H1 (cell line): ENCODE measurements around the gene RASD2. TPM values are rescaled to one million over a fixed set of nuclear protein-coding genes. Genes with fewer than 3 reads are reported as not detected.

Experiments used
- CTCF ChIA-PET: fragments of 300-600 bp; sonication (Branson Sonifier 250); formaldehyde crosslinking; loops from one replicate; lab custom pipeline; 2021; ENCODE audit not compliant: partially characterized antibody; lab: Charles Lee
- POLR2A ChIA-PET: fragments of 300-600 bp; sonication (Branson Sonifier 250); formaldehyde crosslinking; loops from one replicate; lab custom pipeline; 2021; ENCODE audit warnings: inconsistent platforms; ENCODE audit not compliant: partially characterized antibody; lab: Charles Lee
- DNase-seq, 2 experiments: peaks; one replicate each; pipeline versions ENCODE4 v3.0.0 to v3.0.0-alpha.2; 2010 to 2022; ENCODE audit warnings: low spot score in 2 of 2, low read depth in 1 of 2, mixed read lengths in 1 of 2
- FAIRE-seq: peaks from 2 replicates; lab custom pipeline; 2011; peaks lifted over from hg19 to GRCh38; lab: Jason Lieb, UNC
- H2AFZ ChIP-seq: 2 replicates; pipeline ENCODE4 v1.8.1; 2012; ENCODE audit warnings: low read length, inconsistent platforms
- H2AK5ac ChIP-seq: 2 replicates; pipeline ENCODE4 v1.6.1; 2013; ENCODE audit warnings: low read depth, low read length
- H2BK120ac ChIP-seq: replicated peaks from 2 replicates; pipeline ENCODE3; 2013; ENCODE audit warnings: low read depth, low read length, inconsistent platforms
- H2BK12ac ChIP-seq: 2 replicates; pipeline ENCODE4 v1.6.1; 2013; ENCODE audit warnings: low read depth, low read length
- H2BK15ac ChIP-seq: 2 replicates; pipeline ENCODE4 v1.6.1; 2013; ENCODE audit warnings: low read length
- H2BK20ac ChIP-seq: 2 replicates; pipeline ENCODE4 v1.6.1; 2013; ENCODE audit warnings: low read length
- H2BK5ac ChIP-seq: 2 replicates; pipeline ENCODE4 v1.6.1; 2013; ENCODE audit warnings: low read depth, low read length
- H3K14ac ChIP-seq: 2 replicates; pipeline ENCODE4 v1.6.1; 2013; ENCODE audit warnings: inconsistent platforms; ENCODE audit not compliant: insufficient read length
- H3K18ac ChIP-seq: 2 replicates; pipeline ENCODE4 v1.6.1; 2013; ENCODE audit warnings: low read length; ENCODE audit errors: extremely low read depth
- H3K23ac ChIP-seq: 2 replicates; pipeline ENCODE4 v1.6.1; 2013; ENCODE audit warnings: inconsistent platforms; ENCODE audit not compliant: insufficient read length
- H3K23me2 ChIP-seq: 2 replicates; pipeline ENCODE4 v1.6.1; 2013; ENCODE audit warnings: low read depth, low read length
- H3K27ac ChIP-seq: 2 replicates; pipeline ENCODE4 v1.6.1; 2011; ENCODE audit warnings: low read depth, low read length, inconsistent platforms
- H3K27me3 ChIP-seq, 4 experiments: replicated peaks in 1 of 4; 1 replicate in 1 of 4; 2 replicates in 3 of 4; pipeline versions ENCODE4 v1.6.1 to v1.8.1; 2011 to 2013; ENCODE audit warnings: low read length in 3 of 4, mild to moderate bottlenecking in 3 of 4, inconsistent platforms in 2 of 4, mixed read lengths in 2 of 4, moderate library complexity in 1 of 4; ENCODE audit not compliant: control insufficient read depth in 3 of 4, insufficient read depth in 3 of 4; ENCODE audit errors: extremely low read depth in 1 of 4
- H3K36me3 ChIP-seq, 4 experiments: 2 replicates each; pipeline versions ENCODE4 v1.6.1 to v1.8.1; 2011 to 2013; ENCODE audit warnings: mild to moderate bottlenecking in 4 of 4, low read length in 3 of 4, moderate library complexity in 2 of 4, control low read depth in 1 of 4, inconsistent platforms in 1 of 4; ENCODE audit not compliant: insufficient read depth in 4 of 4, control insufficient read depth in 2 of 4
- H3K4ac ChIP-seq: replicated peaks from 2 replicates; pipeline ENCODE3; 2013; ENCODE audit warnings: low read length, low read depth, mixed read lengths, inconsistent platforms; ENCODE audit not compliant: insufficient read length
- H3K4me1 ChIP-seq, 4 experiments: replicated peaks in 1 of 4; 1 replicate in 1 of 4; 2 replicates in 3 of 4; pipeline versions ENCODE4 v1.6.1 to v1.8.1; 2011 to 2013; ENCODE audit warnings: low read length in 3 of 4, inconsistent platforms in 2 of 4, mixed read lengths in 1 of 4; ENCODE audit not compliant: insufficient read depth in 4 of 4, control insufficient read depth in 3 of 4
- H3K4me2 ChIP-seq, 2 experiments: 2 replicates each; pipeline versions ENCODE4 v1.6.1 to v1.8.1; 2011 to 2013; ENCODE audit warnings: low read depth in 2 of 2, low read length in 2 of 2, control low read depth in 1 of 2, inconsistent platforms in 1 of 2, mild to moderate bottlenecking in 1 of 2; ENCODE audit not compliant: insufficient read depth in 1 of 2
- H3K4me3 ChIP-seq, 4 experiments: fragments of 200-600, 300-600 bp in 1 of 4; sonication (generic), shearing (Covaris generic), sonication (Bioruptor Twin) in 1 of 4; 2 replicates each; pipeline versions ENCODE4 v1.5.1 to v1.8.1; 2011 to 2016; ENCODE audit warnings: low read length in 4 of 4, low read depth in 3 of 4, control low read depth in 2 of 4, inconsistent platforms in 2 of 4, mild to moderate bottlenecking in 2 of 4, mixed read lengths in 1 of 4, moderate library complexity in 1 of 4; ENCODE audit not compliant: insufficient read depth in 2 of 4; ENCODE audit errors: extremely low read depth in 1 of 4
- H3K56ac ChIP-seq: replicated peaks from 2 replicates; pipeline ENCODE3; 2013; ENCODE audit warnings: low read depth, mild to moderate bottlenecking, mixed read lengths, low read length, inconsistent platforms; ENCODE audit not compliant: insufficient read length
- H3K79me1 ChIP-seq: 2 replicates; pipeline ENCODE4 v1.6.1; 2013; ENCODE audit warnings: low read depth, low read length, control low read depth
- H3K79me2 ChIP-seq, 2 experiments: 2 replicates each; pipeline versions ENCODE4 v1.6.1 to v1.8.1; 2012 to 2013; ENCODE audit warnings: low read length in 2 of 2, mild to moderate bottlenecking in 2 of 2, inconsistent platforms in 1 of 2; ENCODE audit not compliant: insufficient read depth in 2 of 2, control insufficient read depth in 1 of 2
- H3K9ac ChIP-seq, 4 experiments: replicated peaks in 1 of 4; 1 replicate in 1 of 4; 2 replicates in 3 of 4; pipeline versions ENCODE4 v1.6.1 to v1.8.1; 2011 to 2013; ENCODE audit warnings: low read depth in 3 of 4, low read length in 3 of 4, control low read depth in 2 of 4, mild to moderate bottlenecking in 2 of 4, moderate library complexity in 2 of 4, inconsistent platforms in 1 of 4; ENCODE audit errors: extremely low read depth in 1 of 4
- H3K9me3 ChIP-seq, 2 experiments: 2 replicates each; pipeline versions ENCODE4 v1.6.1 to v1.8.1; 2012 to 2013; ENCODE audit warnings: mild to moderate bottlenecking in 2 of 2, moderate library complexity in 2 of 2, control low read depth in 1 of 2, inconsistent platforms in 1 of 2, low read depth in 1 of 2, low read length in 1 of 2, mixed read lengths in 1 of 2; ENCODE audit not compliant: insufficient read depth in 2 of 2
- H4K20me1 ChIP-seq, 2 experiments: replicated peaks in 1 of 2; 2 replicates each; pipeline versions ENCODE3 to v1.8.1; 2011 to 2013; ENCODE audit warnings: inconsistent platforms in 2 of 2, low read length in 2 of 2, mild to moderate bottlenecking in 1 of 2; ENCODE audit not compliant: insufficient read depth in 2 of 2, control insufficient read depth in 1 of 2
- H4K5ac ChIP-seq: 2 replicates; pipeline ENCODE4 v1.6.1; 2013; ENCODE audit warnings: low read length, low read depth, mixed read lengths, inconsistent platforms; ENCODE audit not compliant: insufficient read length
- H4K8ac ChIP-seq: 2 replicates; pipeline ENCODE4 v1.8.0; 2013; ENCODE audit warnings: mild to moderate bottlenecking, moderate library complexity, low read length, inconsistent platforms; ENCODE audit not compliant: insufficient read depth; ENCODE audit errors: extremely low read depth
- H4K91ac ChIP-seq: replicated peaks from 2 replicates; pipeline ENCODE3; 2013; ENCODE audit warnings: low read length, mixed read lengths, inconsistent platforms; ENCODE audit not compliant: insufficient read length
- ATF3 ChIP-seq: IDR thresholded peaks from 2 replicates; pipeline ENCODE4 v1.6.1; 2011; ENCODE audit warnings: low read depth, mild to moderate bottlenecking, low read length; ENCODE audit not compliant: insufficient read depth
- CBX8 ChIP-seq: fragments of 300-800, 300-1000 bp; sonication (generic); IDR thresholded peaks from 2 replicates; pipeline ENCODE4 v1.7.1; 2016; ENCODE audit warnings: low read depth, low read length, borderline replicate concordance
- EGR1 ChIP-seq: IDR thresholded peaks from 2 replicates; pipeline ENCODE4 v1.6.1; 2011; ENCODE audit warnings: low read depth, low read length, borderline replicate concordance
- EZH2 ChIP-seq: fragments of 200-600 bp; sonication (generic); IDR thresholded peaks from 2 replicates; pipeline ENCODE4 v1.7.1; 2012; ENCODE audit warnings: low read depth, mild to moderate bottlenecking, moderate library complexity, low read length, inconsistent platforms; ENCODE audit not compliant: severe bottlenecking
- HDAC6 ChIP-seq: IDR thresholded peaks from one replicate; pipeline ENCODE4 v1.7.1; 2012; ENCODE audit warnings: low read depth, mild to moderate bottlenecking, inconsistent platforms, low read length, moderate library complexity
- JUN ChIP-seq: IDR thresholded peaks from 2 replicates; pipeline ENCODE4 v1.6.1; 2011; ENCODE audit warnings: low read depth, mild to moderate bottlenecking, improper control_type of control experiment, low read length
- KDM1A ChIP-seq: fragments of 200-600, 300-600 bp; sonication (generic); IDR thresholded peaks from 2 replicates; pipeline ENCODE4 v1.7.1; 2016; ENCODE audit warnings: mild to moderate bottlenecking, low read length, borderline replicate concordance
- RXRA ChIP-seq: IDR thresholded peaks from 2 replicates; pipeline ENCODE4 v1.6.1; 2011; ENCODE audit warnings: low read depth, mild to moderate bottlenecking, low read length, moderate library complexity; ENCODE audit not compliant: insufficient read depth
- SIN3A ChIP-seq, 2 experiments: IDR thresholded peaks in 1 of 2; conservative IDR thresholded peaks in 1 of 2; 2 replicates each; pipeline ENCODE4 v1.6.1; 2011 to 2012; ENCODE audit warnings: low read length in 2 of 2, improper control_type of control experiment in 1 of 2, low read depth in 1 of 2, mild to moderate bottlenecking in 1 of 2
- SP1 ChIP-seq: IDR thresholded peaks from 2 replicates; pipeline ENCODE4 v1.6.1; 2011; ENCODE audit warnings: low read depth, low read length
- TBP ChIP-seq: IDR thresholded peaks from 2 replicates; pipeline ENCODE4 v1.6.1; 2011; ENCODE audit warnings: low read depth, low read length, improper control_type of control experiment
- whole genome bisulfite sequencing, 2 experiments: shearing (Covaris generic) in 1 of 2; methylation state at CpG; one replicate each; pipeline versions ENCODE4 v1.1.6 to v1.1.7; 2013 to 2015; ENCODE audit warnings: low lambda C conversion rate in 2 of 2, mixed read lengths in 2 of 2, inconsistent platforms in 1 of 2, low coverage in 1 of 2, missing lambda C conversion rate in 1 of 2; ENCODE audit not compliant: insufficient replicate concordance in 2 of 2, insufficient coverage in 1 of 2, insufficient read length in 1 of 2; ENCODE audit errors: extremely low coverage in 1 of 2, missing lambda C conversion rate in 1 of 2; 5-methylcytosine and 5-hydroxymethylcytosine counted together
- polyA plus RNA-seq, 7 experiments: library from polyadenylated mRNA; depleted of rRNA in 3 of 7; stranded (reverse) in 5 of 7; unstranded in 2 of 7; fragments of >200 nt in 5 of 7; fragments of 200-250 nt in 2 of 7; gene quantifications; 1 replicate in 5 of 7; 2 replicates in 1 of 7; 4 replicates in 1 of 7; pipeline versions ENCODE4 v1.2.1 to v1.2.3, GENCODE V29; 2011 to 2013; ENCODE audit warnings: missing spikeins in 2 of 7, mixed read lengths in 2 of 7
- total RNA-seq: library from RNA; stranded (reverse); fragmentation: NEBNext Ultra II Directional; extraction: Animal tissue kit (Norgen Biotek cat#: 25700); gene quantifications from 2 replicates; pipeline ENCODE4 v1.2.1, GENCODE V29; 2021
- TF ChIP-seq, protein P1 (sequence below): IDR thresholded peaks from 2 replicates; pipeline ENCODE4 v1.6.1; 2012; ENCODE audit warnings: inconsistent platforms

Gene RASD2
- total and polyA plus RNA-seq, 2 of the 8 experiments (the other 6 are each of a cell fraction or from before 2014, with no cell fraction given): 1.9 to 5.1 TPM

DNA sequence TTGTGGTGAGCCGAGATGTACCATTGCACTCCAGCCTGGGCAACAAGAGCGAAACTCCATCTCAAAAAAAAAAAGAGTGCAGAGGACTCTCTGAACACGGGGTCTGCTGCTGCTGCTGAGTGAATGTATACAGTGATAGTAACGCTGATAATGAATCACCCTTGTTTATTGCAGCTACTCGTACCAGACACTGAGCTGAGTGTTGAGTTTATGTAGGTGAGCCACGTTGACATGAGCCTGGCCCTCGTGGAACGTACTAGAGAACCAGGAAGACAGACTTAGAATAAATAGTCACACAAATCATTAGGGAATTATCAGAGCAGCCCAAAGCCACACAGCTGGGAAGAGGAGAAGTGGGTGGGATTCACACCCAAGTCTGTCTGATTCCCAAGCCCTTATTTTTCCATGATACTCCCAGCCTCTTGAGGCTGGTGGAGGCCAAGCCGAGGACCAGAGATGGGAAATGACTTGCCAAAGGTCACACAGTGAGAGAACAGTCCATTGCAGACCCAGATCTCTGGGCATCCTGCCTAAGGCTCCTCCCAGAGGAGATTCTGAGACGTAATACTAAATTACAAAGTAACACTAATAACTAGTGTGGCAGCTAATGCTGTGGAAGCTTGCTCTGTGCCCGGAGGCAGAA is 41.7 kb downstream of the RASD2 start:
- CTCF ChIA-PET: interaction anchor here (0.6 to 11.8 kb wide), 30 partner anchors 10 to 231 kb away, joined by 3 to 124 read pairs (median 5); no protein-coding TSS in a partner anchor
- H3K9me3 ChIP-seq: no peaks in the 10 kb centered on the region
- H2BK15ac ChIP-seq: no peak overlapping the region
- no peak overlapping the region for H3K14ac ChIP-seq
- 93% methylated on average over 11 of the region's 11 CpGs; no CpG with 5 or more reads in 1 of the 2 experiments for WGBS, 2 experiments
- no peaks in the 10 kb centered on the region for H3K27me3 ChIP-seq
- POLR2A ChIA-PET: interaction anchor here (0.7 to 3.7 kb wide), 4 partner anchors 29 to 163 kb away, joined by 3 to 16 read pairs (median 3); no protein-coding TSS in a partner anchor
- H3K4ac ChIP-seq: no peak overlapping the region
- H2BK20ac ChIP-seq: no peak overlapping the region
- no peak overlapping the region for H2AFZ ChIP-seq
- H3K9ac ChIP-seq: no peak overlapping the region
- no peak overlapping the region for H2AK5ac ChIP-seq
- H4K5ac ChIP-seq: no peak overlapping the region
- no peak overlapping the region for H2BK12ac ChIP-seq
- no peak overlapping the region for H3K23ac ChIP-seq
- H4K20me1 ChIP-seq: no peaks in the 10 kb centered on the region
- no peaks in the 10 kb centered on the region for H3K79me2 ChIP-seq
- no peak overlapping the region for H3K56ac ChIP-seq
- no peak overlapping the region for H3K18ac ChIP-seq
- no peaks in the 10 kb centered on the region for H3K36me3 ChIP-seq
- no peak overlapping the region for H3K4me3 ChIP-seq
- no peak overlapping the region for H3K4me2 ChIP-seq
- H4K91ac ChIP-seq: no peak overlapping the region
- no peak overlapping the region for H3K27ac ChIP-seq
- peaks cover 7% of the 10 kb centered on the region; the same call in 1 of the 2 replicates for H3K23me2 ChIP-seq
- FAIRE-seq (no peak), DNase-seq (no peak)
- no peak overlapping the region for H4K8ac ChIP-seq
- H3K79me1 ChIP-seq: no peaks in the 10 kb centered on the region
- no peak overlapping the region for H2BK120ac ChIP-seq
- H2BK5ac ChIP-seq: no peak overlapping the region
- H3K4me1 ChIP-seq: no peaks in the 10 kb centered on the region
- TF ChIP-seq TBP (no peak), EGR1 (no peak), RXRA (no peak), ATF3 (no peak), EZH2 (no peak), SIN3A (conservative IDR thresholded peaks at IDR 0.05 in 1 of 2, IDR thresholded peaks at IDR 0.05 in 1 of 2; ENCODE audit: low read depth in 1 of 2, low read length in 2 of 2) (no peak), JUN (no peak), HDAC6 (no peak), SP1 (no peak), KDM1A (no peak), CBX8 (no peak)
- TF ChIP-seq, protein P1, sequence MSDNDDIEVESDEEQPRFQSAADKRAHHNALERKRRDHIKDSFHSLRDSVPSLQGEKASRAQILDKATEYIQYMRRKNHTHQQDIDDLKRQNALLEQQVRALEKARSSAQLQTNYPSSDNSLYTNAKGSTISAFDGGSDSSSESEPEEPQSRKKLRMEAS: no peak
